ENCODE results near the gene AUTS2.

Gene AUTS2

GRCh38 chr7:69739931-69740431, 141.7 kb downstream of the AUTS2 start:
- Mint-ChIP-seq H3K4me3 (no peak overlapping the region), H3K27ac (ENCODE audit: low read depth) (no peak overlapping the region), H3K4me1 (peaks cover 13% of the 10 kb centered on the region)

DNA sequence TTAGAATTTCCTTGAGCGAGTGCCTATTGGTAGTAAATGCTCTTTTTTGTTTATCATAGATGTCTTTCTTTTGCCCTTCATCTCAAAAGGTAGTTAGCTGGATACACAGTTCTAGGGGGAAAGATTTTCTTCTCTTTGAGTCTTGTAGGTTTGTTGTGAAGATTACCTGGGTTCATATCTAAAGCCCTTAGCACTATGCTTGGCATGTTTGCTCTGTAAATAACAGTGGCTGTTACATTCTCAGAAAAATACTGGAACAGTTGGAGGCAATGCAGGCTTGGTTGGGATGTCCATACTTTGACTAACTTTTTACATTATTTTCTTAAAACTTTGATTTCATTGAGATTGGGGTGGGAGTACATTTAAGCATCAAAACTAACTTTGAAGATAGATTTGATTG, 144.0 kb downstream of the AUTS2 start:
- H3K27me3 Mint-ChIP-seq, result no peaks in the 10 kb centered on the region

More at GRCh38 chr7:69739931-69740431, 141.7 kb downstream of the AUTS2 start:
- Mint-ChIP-seq H3K9me3 (no peaks in the 10 kb centered on the region), H3K36me3 (ENCODE audit: insufficient read depth) (no peaks in the 10 kb centered on the region), H3K27me3 (no peaks in the 10 kb centered on the region)
- DNase-seq (ENCODE audit: low spot score in 2 of 2) (no peak), ATAC-seq (replicated peaks; ENCODE audit: extremely low read depth, poor library complexity, severe bottlenecking) (no peak)

GRCh38 chr7:69743436-69743835, 145.2 kb downstream of the AUTS2 start:
- no peak overlapping the region for H3K27ac Mint-ChIP-seq (ENCODE audit: low read depth)
- H3K27me3 Mint-ChIP-seq, result no peaks in the 10 kb centered on the region
- no peaks in the 10 kb centered on the region for H3K9me3 Mint-ChIP-seq
- H3K4me3 Mint-ChIP-seq, result no peak overlapping the region
- H3K4me1 Mint-ChIP-seq, result peaks cover 12% of the 10 kb centered on the region
- DNase-seq (ENCODE audit: low spot score in 2 of 2) (no peak), ATAC-seq (replicated peaks; ENCODE audit: extremely low read depth, poor library complexity, severe bottlenecking) (no peak)
- no peaks in the 10 kb centered on the region for H3K36me3 Mint-ChIP-seq (ENCODE audit: insufficient read depth)

More for the DNA sequence above, 144.0 kb downstream of the AUTS2 start:
- no peak overlapping the region for H3K27ac Mint-ChIP-seq (ENCODE audit: low read depth)
- H3K4me3 Mint-ChIP-seq, result no peak overlapping the region
- ATAC-seq (replicated peaks; ENCODE audit: extremely low read depth, poor library complexity, severe bottlenecking) (no peak), DNase-seq (ENCODE audit: low spot score in 2 of 2) (no peak)
- no peaks in the 10 kb centered on the region for H3K9me3 Mint-ChIP-seq
- H3K4me1 Mint-ChIP-seq, result peaks cover 13% of the 10 kb centered on the region
- H3K36me3 Mint-ChIP-seq (ENCODE audit: insufficient read depth), result no peaks in the 10 kb centered on the region

DNA sequence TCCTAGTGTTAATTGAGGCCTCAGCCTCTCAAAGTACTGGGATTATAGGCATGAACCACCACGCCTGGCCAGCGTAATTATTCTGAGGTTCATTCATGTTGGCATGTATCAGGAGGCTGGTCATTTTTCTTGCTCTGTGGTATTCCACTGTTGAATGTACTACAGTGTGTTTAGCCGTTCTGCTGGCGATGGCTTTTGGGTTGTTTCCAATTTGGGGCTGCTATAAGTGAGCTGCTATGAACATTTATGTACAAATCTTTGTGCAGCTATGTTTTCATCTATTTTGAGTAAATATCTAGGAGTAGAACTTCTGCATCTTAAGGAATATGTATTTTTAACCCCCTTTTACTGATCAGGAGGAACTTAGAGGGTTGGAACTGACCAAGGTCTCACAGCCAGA, 145.8 kb downstream of the AUTS2 start:
- Mint-ChIP-seq H3K36me3 (ENCODE audit: insufficient read depth) (no peaks in the 10 kb centered on the region), H3K4me3 (no peak overlapping the region), H3K27me3 (no peaks in the 10 kb centered on the region), H3K4me1 (peaks cover 6% of the 10 kb centered on the region), H3K9me3 (no peaks in the 10 kb centered on the region), H3K27ac (ENCODE audit: low read depth) (no peak overlapping the region)
- DNase-seq (ENCODE audit: low spot score in 2 of 2) (no peak), ATAC-seq (replicated peaks; ENCODE audit: extremely low read depth, poor library complexity, severe bottlenecking) (no peak)

DNA sequence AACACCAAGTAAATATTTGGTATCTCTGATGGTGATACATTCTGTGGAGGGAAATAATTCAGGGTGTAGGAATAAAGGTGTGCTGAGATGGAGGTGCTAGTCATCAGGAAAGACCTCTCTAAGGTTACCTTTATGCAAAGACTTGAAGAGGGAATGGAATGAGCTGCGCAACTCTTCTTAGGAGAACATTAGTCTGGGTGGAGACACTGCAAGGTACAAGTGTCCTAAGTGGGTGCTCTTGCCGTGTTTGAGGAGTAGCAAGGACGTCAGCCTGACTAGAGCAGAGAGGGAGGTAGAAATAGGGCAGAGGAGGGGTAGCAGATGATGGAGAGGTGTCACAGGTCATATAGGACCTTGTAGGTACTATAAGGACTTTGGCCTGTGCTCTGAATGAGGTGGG, 148.1 kb downstream of the AUTS2 start:
- no peaks in the 10 kb centered on the region for H3K36me3 Mint-ChIP-seq (ENCODE audit: insufficient read depth)
- no peaks in the 10 kb centered on the region for H3K4me1 Mint-ChIP-seq
- no peaks in the 10 kb centered on the region for H3K9me3 Mint-ChIP-seq
- no peak overlapping the region for H3K4me3 Mint-ChIP-seq
- no peak for ATAC-seq (replicated peaks; ENCODE audit: extremely low read depth, poor library complexity, severe bottlenecking)
- no peak for DNase-seq (ENCODE audit: low spot score in 2 of 2)
- H3K27ac Mint-ChIP-seq (ENCODE audit: low read depth), result no peak overlapping the region
- H3K27me3 Mint-ChIP-seq, result no peaks in the 10 kb centered on the region

DNA sequence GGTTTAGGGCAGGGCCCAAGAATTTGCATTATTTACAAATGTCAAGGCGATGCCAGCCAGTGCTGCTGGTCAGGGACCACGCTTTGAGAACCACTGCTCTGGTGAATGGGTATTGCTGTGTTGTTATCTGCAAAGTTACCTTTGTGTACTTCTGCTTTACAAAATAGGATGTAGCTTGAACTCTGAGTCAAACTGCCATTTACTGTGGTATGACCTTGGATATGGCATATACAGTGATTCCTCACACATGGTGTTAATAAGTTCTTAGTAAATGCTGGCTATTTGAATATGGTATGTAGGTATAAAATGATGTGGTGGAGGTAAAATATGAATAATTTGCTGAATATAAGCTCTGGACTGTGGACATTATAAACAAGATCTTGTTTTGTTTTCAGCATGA, 148.9 kb downstream of the AUTS2 start:
- Mint-ChIP-seq H3K27me3 (no peaks in the 10 kb centered on the region), H3K27ac (ENCODE audit: low read depth) (no peak overlapping the region), H3K4me1 (no peaks in the 10 kb centered on the region), H3K36me3 (ENCODE audit: insufficient read depth) (no peaks in the 10 kb centered on the region), H3K4me3 (no peak overlapping the region), H3K9me3 (no peaks in the 10 kb centered on the region)
- ATAC-seq (replicated peaks; ENCODE audit: extremely low read depth, poor library complexity, severe bottlenecking) (no peak), DNase-seq (ENCODE audit: low spot score in 2 of 2) (no peak)

DNA sequence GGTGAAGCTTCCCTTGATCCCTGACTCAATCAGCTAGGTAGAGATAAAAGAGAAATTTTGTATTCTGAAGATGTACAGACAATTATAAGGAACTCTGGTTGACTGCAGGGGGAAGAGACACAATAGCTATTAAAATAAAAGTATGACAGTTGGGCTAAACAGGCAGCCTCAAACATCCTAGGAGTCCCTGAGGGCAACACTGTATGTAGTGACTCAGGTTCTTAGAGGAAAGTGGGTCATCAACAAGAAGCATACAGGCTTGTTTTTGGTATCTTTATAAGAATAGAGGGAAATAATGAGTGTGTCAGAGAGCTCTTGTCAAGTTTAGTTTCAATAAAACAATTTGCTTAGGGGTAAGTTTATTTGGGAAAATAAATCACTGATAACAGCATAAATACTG, 150.3 kb downstream of the AUTS2 start:
- Mint-ChIP-seq H3K9me3 (no peaks in the 10 kb centered on the region), H3K4me1 (no peaks in the 10 kb centered on the region), H3K27me3 (no peaks in the 10 kb centered on the region), H3K4me3 (no peak overlapping the region), H3K36me3 (ENCODE audit: insufficient read depth) (no peaks in the 10 kb centered on the region), H3K27ac (ENCODE audit: low read depth) (no peak overlapping the region)
- no peak for ATAC-seq (replicated peaks; ENCODE audit: extremely low read depth, poor library complexity, severe bottlenecking)
- DNase-seq (ENCODE audit: low spot score in 2 of 2), result no peak

DNA sequence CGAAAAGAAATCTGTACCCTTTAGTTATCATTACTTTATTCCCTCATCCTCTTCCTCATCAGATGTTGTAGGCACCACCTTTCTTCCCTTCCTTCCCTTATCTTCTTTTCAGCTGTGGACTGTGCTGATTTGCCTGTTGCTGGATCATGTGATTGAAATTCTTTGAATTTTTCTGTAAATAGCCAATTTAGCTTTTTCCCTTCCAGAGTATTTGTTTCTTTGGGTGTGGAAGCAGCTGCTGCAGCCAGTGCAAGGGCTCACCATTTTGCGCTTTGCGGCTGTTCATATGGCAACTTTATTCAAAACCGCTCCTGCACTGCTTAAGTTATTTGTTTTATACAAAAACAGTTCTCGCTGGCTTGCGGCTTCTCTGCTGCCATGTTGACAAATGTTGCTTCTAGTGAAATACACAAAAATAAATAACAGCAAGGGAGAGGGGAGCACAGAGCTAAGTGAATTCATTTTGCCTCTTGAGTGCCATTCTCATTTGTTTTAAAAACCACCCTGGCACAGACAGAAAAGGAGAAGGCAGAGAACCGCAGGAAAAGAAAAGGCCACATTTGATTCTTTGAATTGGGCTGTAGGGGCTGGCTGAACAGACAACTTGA, 151.2 kb downstream of the AUTS2 start:
- no peaks in the 10 kb centered on the region for H3K4me1 Mint-ChIP-seq
- no peak overlapping the region for H3K4me3 Mint-ChIP-seq
- DNase-seq (ENCODE audit: low spot score in 2 of 2), result no peak
- no peaks in the 10 kb centered on the region for H3K9me3 Mint-ChIP-seq
- no peak for ATAC-seq (replicated peaks; ENCODE audit: extremely low read depth, poor library complexity, severe bottlenecking)
- H3K36me3 Mint-ChIP-seq (ENCODE audit: insufficient read depth), result no peaks in the 10 kb centered on the region
- no peaks in the 10 kb centered on the region for H3K27me3 Mint-ChIP-seq
- H3K27ac Mint-ChIP-seq (ENCODE audit: low read depth), result no peak overlapping the region

- no peaks in the 10 kb centered on the region for H3K4me1 Mint-ChIP-seq
- no peak for DNase-seq (ENCODE audit: low spot score in 2 of 2)
- no peak overlapping the region for H3K4me3 Mint-ChIP-seq
Measured at GRCh38 chr7:69749994-69750393, 151.7 kb downstream of the AUTS2 start.

DNA sequence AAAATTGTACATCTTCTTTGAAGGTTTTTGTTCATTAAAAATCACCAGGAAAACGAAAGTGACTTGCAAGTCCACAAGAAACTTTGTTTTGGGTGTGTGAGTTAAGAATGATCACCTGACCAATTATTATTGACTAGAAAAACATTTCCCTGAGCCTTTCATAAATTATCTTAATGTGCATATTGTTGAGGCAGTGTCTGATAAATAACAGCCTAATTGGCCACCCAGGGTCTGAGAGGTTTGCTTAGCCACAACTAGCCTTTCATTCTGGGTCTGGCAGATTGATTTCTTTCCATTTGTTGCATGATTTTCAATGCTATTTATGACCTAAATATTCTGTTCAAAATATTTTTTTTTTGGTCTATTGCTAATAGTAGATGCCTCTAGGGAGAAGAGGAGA, 152.8 kb downstream of the AUTS2 start:
- no peaks in the 10 kb centered on the region for H3K4me1 Mint-ChIP-seq
- no peaks in the 10 kb centered on the region for H3K27me3 Mint-ChIP-seq

More at GRCh38 chr7:69749994-69750393, 151.7 kb downstream of the AUTS2 start:
- Mint-ChIP-seq H3K27me3 (no peaks in the 10 kb centered on the region), H3K36me3 (ENCODE audit: insufficient read depth) (no peaks in the 10 kb centered on the region), H3K27ac (ENCODE audit: low read depth) (no peak overlapping the region), H3K9me3 (no peaks in the 10 kb centered on the region)
- ATAC-seq (replicated peaks; ENCODE audit: extremely low read depth, poor library complexity, severe bottlenecking), result no peak

DNA sequence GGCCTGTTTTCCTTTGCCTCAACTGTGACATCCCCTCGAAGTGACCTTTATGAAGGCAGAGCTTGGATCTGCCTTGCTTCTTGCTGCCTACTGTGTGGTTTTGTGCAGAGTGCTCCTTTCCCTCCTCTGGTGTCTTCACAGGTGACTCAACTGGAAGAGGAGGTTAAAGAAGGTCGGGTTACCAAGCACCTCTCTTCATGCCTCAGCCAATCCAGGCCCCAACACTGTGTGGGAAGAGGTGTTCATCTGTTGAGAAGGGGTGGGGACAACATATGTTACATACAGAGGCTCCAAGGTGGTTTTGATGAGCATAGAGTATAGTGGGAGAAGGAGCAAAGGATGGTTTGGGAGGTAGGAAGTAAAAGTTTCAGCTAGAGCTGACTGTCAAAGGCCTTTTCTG, 155.7 kb downstream of the AUTS2 start:
- no peak overlapping the region for H3K4me3 Mint-ChIP-seq
- ATAC-seq (replicated peaks; ENCODE audit: extremely low read depth, poor library complexity, severe bottlenecking), result no peak
- no peaks in the 10 kb centered on the region for H3K4me1 Mint-ChIP-seq
- H3K27ac Mint-ChIP-seq (ENCODE audit: low read depth), result no peak overlapping the region
- no peaks in the 10 kb centered on the region for H3K27me3 Mint-ChIP-seq
- no peaks in the 10 kb centered on the region for H3K36me3 Mint-ChIP-seq (ENCODE audit: insufficient read depth)
- no peaks in the 10 kb centered on the region for H3K9me3 Mint-ChIP-seq
- no peak for DNase-seq (ENCODE audit: low spot score in 2 of 2)

More for the DNA sequence above, 152.8 kb downstream of the AUTS2 start:
- no peak for DNase-seq (ENCODE audit: low spot score in 2 of 2)
- no peak overlapping the region for H3K27ac Mint-ChIP-seq (ENCODE audit: low read depth)
- no peak overlapping the region for H3K4me3 Mint-ChIP-seq
- no peaks in the 10 kb centered on the region for H3K36me3 Mint-ChIP-seq (ENCODE audit: insufficient read depth)
- H3K9me3 Mint-ChIP-seq, result no peaks in the 10 kb centered on the region
- ATAC-seq (replicated peaks; ENCODE audit: extremely low read depth, poor library complexity, severe bottlenecking), result no peak

DNA sequence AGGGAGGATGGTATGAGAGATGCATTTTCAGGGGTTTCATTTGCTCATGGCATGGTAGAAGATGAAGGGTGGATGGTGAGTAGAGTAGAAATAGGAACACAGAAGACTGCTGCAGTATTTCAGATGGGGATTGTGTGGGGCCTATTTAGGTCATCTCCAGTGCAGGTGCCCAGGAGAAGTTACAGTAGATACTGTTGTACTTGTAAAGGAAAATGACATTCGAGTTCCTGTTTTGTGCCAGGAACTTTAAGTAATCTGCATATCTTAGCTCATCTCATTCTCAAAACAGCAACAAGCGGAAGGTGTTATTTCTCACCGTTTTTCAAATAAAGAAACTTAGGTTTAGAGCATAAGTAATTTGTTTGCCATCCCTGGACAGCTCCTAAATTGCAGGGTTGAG, 156.2 kb downstream of the AUTS2 start:
- no peaks in the 10 kb centered on the region for H3K9me3 Mint-ChIP-seq
- H3K27me3 Mint-ChIP-seq, result no peaks in the 10 kb centered on the region
- no peaks in the 10 kb centered on the region for H3K4me1 Mint-ChIP-seq
- H3K4me3 Mint-ChIP-seq, result no peak overlapping the region
- DNase-seq (ENCODE audit: low spot score in 2 of 2), result no peak
- ATAC-seq (replicated peaks; ENCODE audit: extremely low read depth, poor library complexity, severe bottlenecking), result no peak
- H3K27ac Mint-ChIP-seq (ENCODE audit: low read depth), result no peak overlapping the region
- H3K36me3 Mint-ChIP-seq (ENCODE audit: insufficient read depth), result no peaks in the 10 kb centered on the region

DNA sequence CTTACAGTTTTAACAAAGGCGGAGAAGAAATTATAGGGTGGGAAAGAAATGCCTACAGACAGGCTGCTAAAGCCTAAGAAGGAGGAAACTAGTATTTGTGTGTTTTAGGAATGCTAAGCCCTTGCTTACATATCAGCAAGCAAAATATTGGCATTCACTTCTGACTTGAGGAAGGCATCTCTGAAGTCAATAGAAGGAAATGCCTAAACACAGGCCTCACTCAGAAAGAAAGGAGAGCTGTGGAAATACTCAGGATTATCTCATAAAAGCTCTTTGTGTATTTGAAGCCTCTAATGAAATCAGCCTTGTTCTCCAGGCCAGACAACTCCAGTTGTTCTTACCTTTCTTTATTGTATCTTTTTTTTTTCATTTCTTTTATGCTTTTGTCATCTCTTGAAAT, 158.0 kb downstream of the AUTS2 start:
- H3K36me3 Mint-ChIP-seq (ENCODE audit: insufficient read depth), result no peaks in the 10 kb centered on the region
- H3K4me3 Mint-ChIP-seq, result no peak overlapping the region
- no peaks in the 10 kb centered on the region for H3K4me1 Mint-ChIP-seq
- H3K27ac Mint-ChIP-seq (ENCODE audit: low read depth), result no peak overlapping the region
- ATAC-seq (replicated peaks; ENCODE audit: extremely low read depth, poor library complexity, severe bottlenecking) (no peak), DNase-seq (ENCODE audit: low spot score in 2 of 2) (no peak)
- no peaks in the 10 kb centered on the region for H3K27me3 Mint-ChIP-seq
- H3K9me3 Mint-ChIP-seq, result no peaks in the 10 kb centered on the region
